Body of pancreas (tissue), 4 donors: ENCODE data around the gene AGAP3.

Source experiments
- POLR2A ChIP-seq, 3 donors: fragments of 450-650 bp; IDR thresholded peaks; one replicate each; pipeline ENCODE4 v1.6.1; 2016; ENCODE audit warnings: antibody characterized with exemption in 3 of 3, mild to moderate bottlenecking in 2 of 3
- TF ChIP-seq, protein P1 (sequence below), 7 experiments: fragments of 450-650 bp in 4 of 7; fragments of 200-600 bp in 3 of 7; sonication (generic) in 3 of 7; IDR thresholded peaks; one replicate each; pipeline ENCODE4 v1.5.1; 2016 to 2019; ENCODE audit warnings: antibody characterized with exemption in 7 of 7

DNA sequence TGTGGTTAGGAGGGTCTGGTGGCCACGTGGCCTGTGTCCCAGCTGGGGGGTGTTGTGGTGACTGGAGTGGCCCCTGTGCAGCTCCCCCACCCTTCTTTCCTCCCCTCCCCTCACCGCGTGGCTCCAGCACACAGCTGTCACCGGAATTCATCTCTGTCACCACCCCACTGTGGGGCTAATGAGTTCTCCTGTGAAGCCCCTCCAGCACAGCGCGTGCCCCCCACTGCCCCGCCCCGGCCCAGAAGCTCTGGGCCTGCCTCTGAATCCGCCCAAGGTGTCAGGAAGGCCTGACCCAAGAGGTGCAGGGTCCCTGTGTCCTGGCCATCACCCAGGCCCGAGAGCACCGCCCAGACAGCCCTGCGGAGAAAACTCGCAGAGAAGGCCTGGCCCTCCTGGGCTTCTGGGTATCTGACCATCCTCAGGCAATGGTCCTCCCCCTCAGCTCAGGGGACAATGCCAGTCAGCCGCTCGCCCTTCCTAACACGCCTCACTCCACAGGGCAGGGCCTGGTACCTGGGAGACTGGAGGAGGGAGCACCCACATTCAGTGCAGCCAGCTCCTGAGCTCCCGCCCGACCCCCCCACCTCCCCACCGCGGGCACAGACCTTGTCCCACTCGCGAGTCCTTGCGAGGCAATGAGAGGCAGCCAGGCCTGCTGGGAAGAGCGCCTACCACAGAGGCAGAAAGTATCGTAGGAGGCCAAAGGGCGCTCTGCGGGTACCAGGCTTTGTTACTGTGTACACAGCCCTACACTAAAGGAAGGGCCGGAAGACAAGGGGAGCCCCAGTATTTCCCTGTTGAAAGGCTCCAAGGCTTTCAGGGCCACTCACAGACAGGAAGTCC, 43.1 kb downstream of the AGAP3 start:
- TF ChIP-seq, protein P1, sequence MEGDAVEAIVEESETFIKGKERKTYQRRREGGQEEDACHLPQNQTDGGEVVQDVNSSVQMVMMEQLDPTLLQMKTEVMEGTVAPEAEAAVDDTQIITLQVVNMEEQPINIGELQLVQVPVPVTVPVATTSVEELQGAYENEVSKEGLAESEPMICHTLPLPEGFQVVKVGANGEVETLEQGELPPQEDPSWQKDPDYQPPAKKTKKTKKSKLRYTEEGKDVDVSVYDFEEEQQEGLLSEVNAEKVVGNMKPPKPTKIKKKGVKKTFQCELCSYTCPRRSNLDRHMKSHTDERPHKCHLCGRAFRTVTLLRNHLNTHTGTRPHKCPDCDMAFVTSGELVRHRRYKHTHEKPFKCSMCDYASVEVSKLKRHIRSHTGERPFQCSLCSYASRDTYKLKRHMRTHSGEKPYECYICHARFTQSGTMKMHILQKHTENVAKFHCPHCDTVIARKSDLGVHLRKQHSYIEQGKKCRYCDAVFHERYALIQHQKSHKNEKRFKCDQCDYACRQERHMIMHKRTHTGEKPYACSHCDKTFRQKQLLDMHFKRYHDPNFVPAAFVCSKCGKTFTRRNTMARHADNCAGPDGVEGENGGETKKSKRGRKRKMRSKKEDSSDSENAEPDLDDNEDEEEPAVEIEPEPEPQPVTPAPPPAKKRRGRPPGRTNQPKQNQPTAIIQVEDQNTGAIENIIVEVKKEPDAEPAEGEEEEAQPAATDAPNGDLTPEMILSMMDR (IDR thresholded peaks at IDR 0.05): no peak
- TF ChIP-seq POLR2A (IDR thresholded peaks at IDR 0.05): no peak
